Heart left ventricle (tissue), 16 donors: ENCODE measurements around the gene UBE2I. TPM values are rescaled to one million over a fixed set of nuclear protein-coding genes. Genes with fewer than 3 reads are reported as not detected.

Experiments used
- ATAC-seq, 4 donors: fragments of 200-7000 bp; cut with Tn5 transposase; one replicate each; pipeline ENCODE4 v1.9.1; 2020 to 2022; ENCODE audit warnings: moderate library complexity in 4 of 4, mild to moderate bottlenecking in 3 of 4, moderate number of reproducible peaks in 1 of 4
- DNase-seq, 5 donors: peaks; one replicate each; pipeline ENCODE4 v3.0.0-alpha.2; 2020
- H3K27ac ChIP-seq, 12 donors: fragments of 200-600 bp; sonication (generic) in 4 of 12; one replicate each; pipeline versions ENCODE4 v1.5.0 to v1.8.0; 2016 to 2022; ENCODE audit warnings: mild to moderate bottlenecking in 2 of 12
- H3K27me3 ChIP-seq, 9 donors: fragments of 200-600 bp; sonication (generic) in 2 of 9; one replicate each; pipeline versions ENCODE4 v1.5.1 to v1.8.0; 2016 to 2022; ENCODE audit warnings: mild to moderate bottlenecking in 3 of 9
- H3K36me3 ChIP-seq, 9 donors: fragments of 200-600 bp; sonication (generic) in 2 of 9; one replicate each; pipeline versions ENCODE4 v1.5.0 to v1.8.0; 2018 to 2022; ENCODE audit warnings: mild to moderate bottlenecking in 2 of 9
- H3K4me1 ChIP-seq, 12 donors: fragments of 200-600 bp; sonication (generic) in 4 of 12; one replicate each; pipeline versions ENCODE4 v1.5.0 to v1.8.0; 2016 to 2022; ENCODE audit warnings: mild to moderate bottlenecking in 3 of 12
- H3K4me3 ChIP-seq, 12 donors: fragments of 200-600 bp; sonication (generic) in 4 of 12; one replicate each; pipeline versions ENCODE4 v1.5.0 to v1.8.0; 2017 to 2022; ENCODE audit warnings: mild to moderate bottlenecking in 9 of 12, moderate library complexity in 4 of 12
- H3K9me3 ChIP-seq, 12 donors: fragments of 200-600 bp; sonication (generic) in 4 of 12; one replicate each; pipeline versions ENCODE4 v1.5.0 to v1.8.0; 2016 to 2022; ENCODE audit warnings: mild to moderate bottlenecking in 1 of 12
- POLR2A ChIP-seq, 2 donors: fragments of 450-650 bp; IDR thresholded peaks; one replicate each; pipeline ENCODE4 v1.6.1; 2017; ENCODE audit warnings: antibody characterized with exemption in 2 of 2, mild to moderate bottlenecking in 2 of 2, moderate library complexity in 2 of 2
- WGBS, 4 donors: extraction: QIAGEN DNeasy Blood & Tissue Kit in 2 of 4; methylation state at CpG; one replicate each; pipeline versions ENCODE4 v1.1.5 to v1.1.7; 2013 to 2018; 5-methylcytosine and 5-hydroxymethylcytosine counted together
- intact Hi-C, 10 donors: fragments of 100-400 bp; cut with DNase I; formaldehyde crosslinking; loops; one replicate each; pipeline versions ENCODE4 v1.11.1 to v1.14.2; 2022
- polyA plus RNA-seq, 2 donors: library from polyadenylated mRNA; stranded (reverse); fragments of 200-250 nt; gene quantifications; one replicate each; pipeline ENCODE4 v1.2.3, GENCODE V29; 2013
- total RNA-seq, 9 donors: library from RNA; depleted of rRNA in 2 of 9; stranded (reverse); fragments of >200 nt in 2 of 9; fragmentation: NEBNext Ultra II Directional in 3 of 9; extraction: Animal tissue kit (Norgen Biotek cat#: 25700) in 3 of 9; gene quantifications; one replicate each; pipeline versions ENCODE4 v1.1.0 to v1.2.4, GENCODE V29; 2016 to 2023
- TF ChIP-seq, protein P1 (sequence below), 12 donors: fragments of 200-600 bp; sonication (generic) in 4 of 12; IDR thresholded peaks; one replicate each; pipeline versions ENCODE4 v1.5.0 to v1.8.0; 2018 to 2022; ENCODE audit warnings: antibody characterized with exemption in 12 of 12, mild to moderate bottlenecking in 5 of 12
- donor health status: ischemic (EF 13 %, LVEDD 7.1; RV severe dilation, severe dysfunction).
- donor health status: healthy with polysubstance abuse.
- donor health status: DM: no; HTN: yes; CAD: no.
- donor health status: DM: no; HTN: no; CAD: no.
- donor health status: ischemic (EF 25% LVEDD 6.9; RV normal size, moderate dysfunction).
- donor health status: ischemic (EF 25% LVEDD 5.7; RV mildly dilated, moderate dysfunction).
- donor health status: healthy.
- donor health status: DM: yes; HTN: yes; CAD: no.
- donor health status: ischemic (EF 35%, LVEDD 5.7; RV mildly dilated, moderate dysfunction).
- donor health status: nonischemic (EF 11% LVEDD 7.7; RV severe dilation, severe dysfunction).
- donor health status: DM: yes; HTN: yes; CAD: no.
- donor health status: PGD.
- donor health status: ischemic (EF 29% LVEDD 5.4; RV normal size, mild dysfunction).
- donor health status: nonischemic (EF 23%, LVEDD 6.1; RV moderate dilation, normal function).

UBE2I gene
- total and polyA plus RNA-seq, 11 donors = 59.3 to 105 (median 82.5) TPM

DNA sequence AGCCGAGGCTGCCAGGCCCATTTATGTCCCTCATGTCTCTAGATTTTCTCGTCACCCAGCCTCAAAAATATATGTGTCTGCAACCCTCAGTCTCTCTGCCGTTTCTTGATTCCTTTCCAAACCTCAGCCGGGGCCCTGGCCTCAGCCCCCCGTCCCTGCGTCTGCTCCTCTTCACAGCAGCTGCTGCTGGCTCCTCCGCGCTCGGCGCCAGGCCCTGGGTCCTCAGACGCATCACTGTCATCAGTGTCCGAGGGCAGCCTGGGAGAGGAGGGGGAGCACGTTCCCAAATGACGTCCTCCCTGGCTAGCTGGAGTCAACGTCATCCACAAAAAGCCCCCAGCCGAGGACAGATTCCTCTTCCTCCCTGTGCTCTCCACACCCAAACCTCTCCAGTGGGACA is 39.9 kb downstream of the UBE2I start:
- Histone ChIP-seq H3K27ac (no peak overlapping the region), H3K4me3 (no peak overlapping the region), H3K4me1 (peaks cover 0 to 33% (median 20%) of the 10 kb centered on the region in 12 donors), H3K9me3 (no peaks in the 10 kb centered on the region), H3K27me3 (no peaks in the 10 kb centered on the region), H3K36me3 (peaks cover 0 to 32% (median 25%) of the 10 kb centered on the region in 9 donors)
- ATAC-seq (no peak), DNase-seq (no peak)
- intact Hi-C loops = loop anchor here in 1 of 10 donors (5.0 kb wide), 1 partner anchor 42 kb away; the partner anchor contains the start of gene UBE2I
- 81 to 87% (median 87%) methylated on average over 16 of the region's 16 CpGs for WGBS, 4 donors
- TF ChIP-seq, protein P1, sequence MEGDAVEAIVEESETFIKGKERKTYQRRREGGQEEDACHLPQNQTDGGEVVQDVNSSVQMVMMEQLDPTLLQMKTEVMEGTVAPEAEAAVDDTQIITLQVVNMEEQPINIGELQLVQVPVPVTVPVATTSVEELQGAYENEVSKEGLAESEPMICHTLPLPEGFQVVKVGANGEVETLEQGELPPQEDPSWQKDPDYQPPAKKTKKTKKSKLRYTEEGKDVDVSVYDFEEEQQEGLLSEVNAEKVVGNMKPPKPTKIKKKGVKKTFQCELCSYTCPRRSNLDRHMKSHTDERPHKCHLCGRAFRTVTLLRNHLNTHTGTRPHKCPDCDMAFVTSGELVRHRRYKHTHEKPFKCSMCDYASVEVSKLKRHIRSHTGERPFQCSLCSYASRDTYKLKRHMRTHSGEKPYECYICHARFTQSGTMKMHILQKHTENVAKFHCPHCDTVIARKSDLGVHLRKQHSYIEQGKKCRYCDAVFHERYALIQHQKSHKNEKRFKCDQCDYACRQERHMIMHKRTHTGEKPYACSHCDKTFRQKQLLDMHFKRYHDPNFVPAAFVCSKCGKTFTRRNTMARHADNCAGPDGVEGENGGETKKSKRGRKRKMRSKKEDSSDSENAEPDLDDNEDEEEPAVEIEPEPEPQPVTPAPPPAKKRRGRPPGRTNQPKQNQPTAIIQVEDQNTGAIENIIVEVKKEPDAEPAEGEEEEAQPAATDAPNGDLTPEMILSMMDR (IDR thresholded peaks at IDR 0.05) = no peak
- TF ChIP-seq POLR2A (IDR thresholded peaks at IDR 0.05) = no peak

DNA sequence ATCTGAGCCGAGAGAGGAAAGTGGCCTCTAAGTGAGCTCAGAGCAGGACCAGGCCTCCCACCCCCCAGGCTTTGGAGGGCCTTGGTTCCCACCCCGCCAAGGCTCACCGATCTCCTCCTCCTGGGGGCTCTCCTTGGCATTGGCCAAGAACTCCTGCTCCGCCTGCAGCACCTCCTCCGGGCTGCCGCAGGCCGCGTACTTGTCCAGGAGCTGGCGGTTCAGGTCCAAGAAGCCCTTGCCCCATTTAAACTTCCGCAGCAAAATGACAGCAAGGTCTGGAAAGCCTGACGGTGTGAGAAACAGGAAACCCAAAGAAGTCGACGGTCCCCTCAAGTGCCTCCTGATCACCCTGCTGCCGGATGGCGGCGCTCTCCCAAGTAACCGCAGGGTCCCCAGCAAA is 40.5 kb downstream of the UBE2I start:
- H3K4me3 ChIP-seq = no peak overlapping the region
- no peak for DNase-seq
- TF ChIP-seq, protein P1 (IDR thresholded peaks at IDR 0.05) = no peak
- TF ChIP-seq POLR2A (IDR thresholded peaks at IDR 0.05) = no peak
- H3K9me3 ChIP-seq = no peaks in the 10 kb centered on the region
- peaks cover 0 to 37% (median 20%) of the 10 kb centered on the region in 12 donors for H3K4me1 ChIP-seq
- H3K36me3 ChIP-seq = peaks cover 0 to 32% (median 25%) of the 10 kb centered on the region in 9 donors
- WGBS, 4 donors = 88 to 95% (median 93%) methylated on average over 17 of the region's 17 CpGs
- intact Hi-C loops = loop anchor here in 4 of 10 donors (2.0 to 5.0 kb wide), 2 partner anchors 39 to 43 kb away; partner anchors contain the start of gene UBE2I (in 2 of the 4)
- no peaks in the 10 kb centered on the region for H3K27me3 ChIP-seq
- no peak overlapping the region for H3K27ac ChIP-seq
- no peak for ATAC-seq

DNA sequence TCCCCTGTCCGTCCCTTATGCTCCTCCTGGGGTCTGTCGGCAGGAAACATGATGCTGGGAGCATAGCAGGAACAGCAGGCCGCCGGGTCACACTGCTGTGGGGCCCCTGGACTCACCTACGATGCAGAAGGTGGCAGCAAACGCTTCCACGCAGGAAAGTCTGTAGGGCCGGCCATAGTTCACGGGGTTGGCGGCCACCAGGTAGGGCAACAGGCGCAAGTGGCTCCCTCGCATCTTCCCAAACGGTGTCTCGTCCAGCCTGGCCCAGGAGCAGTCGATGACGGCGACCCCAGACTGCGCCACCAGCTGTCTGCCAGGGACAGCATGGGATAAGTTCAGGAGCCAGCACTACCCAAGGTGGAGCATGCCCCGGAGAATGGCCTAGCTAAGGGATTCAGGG is 41.3 kb downstream of the UBE2I start:
- Histone ChIP-seq H3K27ac (peak overlapping the region in 2 of 12 donors; percentile 73 to 77), H3K4me3 (peak overlapping the region; percentile 64 to 100 (median 94)), H3K4me1 (peaks cover 0 to 43% (median 20%) of the 10 kb centered on the region in 12 donors), H3K27me3 (no peaks in the 10 kb centered on the region), H3K9me3 (no peaks in the 10 kb centered on the region), H3K36me3 (peaks cover 0 to 32% (median 25%) of the 10 kb centered on the region in 9 donors)
- intact Hi-C loops = loop anchor here in 3 of 10 donors (2.0 to 5.0 kb wide), 2 partner anchors 40 to 43 kb away; partner anchors contain the start of gene UBE2I (in 1 of the 3)
- no peak for TF ChIP-seq POLR2A (IDR thresholded peaks at IDR 0.05)
- TF ChIP-seq, protein P1 (IDR thresholded peaks at IDR 0.05) = no peak
- ATAC-seq (no peak), DNase-seq (no peak)
- WGBS, 4 donors = 83 to 87% (median 84%) methylated on average over 15 to 19 of the region's 19 CpGs

DNA sequence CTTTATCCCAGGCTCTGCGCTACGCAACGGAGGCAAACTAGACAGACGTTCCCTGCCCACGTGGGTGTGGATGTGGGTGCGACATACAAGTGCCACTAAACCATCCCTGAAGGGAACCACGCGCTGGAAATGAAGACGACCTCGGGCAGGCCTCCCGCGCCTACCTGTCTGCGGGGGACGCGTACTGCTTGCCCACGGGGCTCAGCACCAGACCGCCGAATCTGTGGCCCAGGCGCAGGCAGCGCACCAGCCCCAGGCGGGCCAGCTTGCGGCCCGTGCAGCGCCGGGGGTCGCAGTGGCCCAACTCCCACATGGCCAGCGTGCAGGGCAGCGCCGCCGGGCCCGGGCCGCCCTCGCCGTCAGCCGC is 41.8 kb downstream of the UBE2I start:
- TF ChIP-seq POLR2A (IDR thresholded peaks at IDR 0.05) = no peak
- TF ChIP-seq, protein P1 (IDR thresholded peaks at IDR 0.05) = no peak
- peak in 1 of 4 donors; percentile 2 for ATAC-seq
- Histone ChIP-seq H3K9me3 (no peaks in the 10 kb centered on the region), H3K36me3 (peaks cover 0 to 32% (median 25%) of the 10 kb centered on the region in 9 donors), H3K4me1 (peaks cover 0 to 45% (median 20%) of the 10 kb centered on the region in 12 donors), H3K27me3 (no peaks in the 10 kb centered on the region), H3K4me3 (peak overlapping the region; percentile 64 to 100 (median 94)), H3K27ac (peak overlapping the region; percentile 22 to 87 (median 74))
- 0 to 2% (median 2%) methylated on average over 16 to 35 of the region's 35 CpGs for WGBS, 4 donors
- intact Hi-C loops = loop anchor here in 3 of 10 donors (2.0 to 5.0 kb wide), 2 partner anchors 40 to 44 kb away; partner anchors contain the start of gene UBE2I (in 1 of the 3)
- DNase-seq = no peak
